ENCODE measurements around the gene CTBP2. TPM values are rescaled to one million over a fixed set of nuclear protein-coding genes. Genes with fewer than 3 reads are reported as not detected.
A peak's percentile ranks its signal among the peaks of the same experiment; 100 is the strongest.

The CTBP2 gene
- total RNA-seq, 1 experiment from 2014 or later, result 78.7 TPM

- TF ChIP-seq, protein P1, sequence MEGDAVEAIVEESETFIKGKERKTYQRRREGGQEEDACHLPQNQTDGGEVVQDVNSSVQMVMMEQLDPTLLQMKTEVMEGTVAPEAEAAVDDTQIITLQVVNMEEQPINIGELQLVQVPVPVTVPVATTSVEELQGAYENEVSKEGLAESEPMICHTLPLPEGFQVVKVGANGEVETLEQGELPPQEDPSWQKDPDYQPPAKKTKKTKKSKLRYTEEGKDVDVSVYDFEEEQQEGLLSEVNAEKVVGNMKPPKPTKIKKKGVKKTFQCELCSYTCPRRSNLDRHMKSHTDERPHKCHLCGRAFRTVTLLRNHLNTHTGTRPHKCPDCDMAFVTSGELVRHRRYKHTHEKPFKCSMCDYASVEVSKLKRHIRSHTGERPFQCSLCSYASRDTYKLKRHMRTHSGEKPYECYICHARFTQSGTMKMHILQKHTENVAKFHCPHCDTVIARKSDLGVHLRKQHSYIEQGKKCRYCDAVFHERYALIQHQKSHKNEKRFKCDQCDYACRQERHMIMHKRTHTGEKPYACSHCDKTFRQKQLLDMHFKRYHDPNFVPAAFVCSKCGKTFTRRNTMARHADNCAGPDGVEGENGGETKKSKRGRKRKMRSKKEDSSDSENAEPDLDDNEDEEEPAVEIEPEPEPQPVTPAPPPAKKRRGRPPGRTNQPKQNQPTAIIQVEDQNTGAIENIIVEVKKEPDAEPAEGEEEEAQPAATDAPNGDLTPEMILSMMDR (IDR thresholded peaks at IDR 0.05; ENCODE audit: unreplicated experiment), result no peak
- H3K27me3 Mint-ChIP-seq (ENCODE audit: unreplicated experiment), result no peaks in the 10 kb centered on the region
- H3K9me3 Mint-ChIP-seq (ENCODE audit: low read depth, unreplicated experiment), result no peaks in the 10 kb centered on the region
- intact Hi-C loops (cut with micrococcal nuclease; ENCODE audit: unreplicated experiment), result loop anchor here (5.0 kb wide), 1 partner anchor 92 kb away; no protein-coding TSS in a partner anchor
- BruUV-seq (replicated peaks), result no TSS peak
- peak overlapping the region; percentile 97 for H3K27ac Mint-ChIP-seq (ENCODE audit: unreplicated experiment)
- DNase-seq, result peak; percentile 53
- CTCF ChIA-PET, result interaction anchor here (1.3 kb wide), 1 partner anchor 17 kb away, joined by 6 read pairs; no protein-coding TSS in a partner anchor
- peaks cover 40% of the 10 kb centered on the region for H3K4me1 Mint-ChIP-seq (ENCODE audit: low read depth, unreplicated experiment)
- peaks cover 52% of the 10 kb centered on the region for H3K36me3 Mint-ChIP-seq (ENCODE audit: insufficient read depth, unreplicated experiment)
- H3K4me3 Mint-ChIP-seq (ENCODE audit: low read depth, unreplicated experiment), result peak overlapping the region; percentile 64
Measured at GRCh38 chr10:125064681-125065492, 95.5 kb downstream of the CTBP2 start.

DNA sequence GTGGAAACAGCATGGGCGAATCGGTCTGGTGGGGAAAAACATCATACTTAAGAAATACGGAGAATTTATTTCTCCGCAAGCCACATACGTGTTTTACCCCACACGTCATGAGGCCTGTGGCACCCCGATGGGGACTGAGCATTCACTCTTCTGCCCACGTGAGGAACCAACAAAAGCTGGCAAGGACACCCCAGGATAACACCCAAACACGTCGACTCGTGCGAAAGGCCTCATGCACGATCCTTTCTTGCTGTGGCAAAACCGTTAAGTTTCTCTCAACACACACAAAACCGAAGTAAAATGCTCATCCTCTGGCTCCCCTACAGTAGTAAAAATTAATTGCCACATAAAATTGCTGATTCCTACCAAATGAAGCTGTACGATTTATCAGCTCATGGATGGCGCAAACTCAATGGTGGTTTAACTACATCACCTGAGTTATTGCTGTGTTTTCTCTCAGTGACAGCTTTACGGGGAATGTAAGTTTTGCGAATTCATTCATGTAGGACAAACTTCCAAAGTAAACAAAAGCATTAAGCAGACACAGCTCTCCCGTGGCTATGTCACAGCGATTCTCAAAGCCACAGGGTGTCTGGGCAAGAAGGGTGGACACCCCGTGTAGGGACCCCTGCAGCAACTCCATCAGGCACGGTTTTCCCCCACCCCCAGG is 97.0 kb downstream of the CTBP2 start:
- TF ChIP-seq, protein P1 (IDR thresholded peaks at IDR 0.05; ENCODE audit: unreplicated experiment), result no peak
- peaks cover 35% of the 10 kb centered on the region for H3K4me1 Mint-ChIP-seq (ENCODE audit: low read depth, unreplicated experiment)
- peaks cover 49% of the 10 kb centered on the region for H3K36me3 Mint-ChIP-seq (ENCODE audit: insufficient read depth, unreplicated experiment)
- no peaks in the 10 kb centered on the region for H3K27me3 Mint-ChIP-seq (ENCODE audit: unreplicated experiment)
- no peak for DNase-seq
- no peak overlapping the region for H3K4me3 Mint-ChIP-seq (ENCODE audit: low read depth, unreplicated experiment)
- H3K27ac Mint-ChIP-seq (ENCODE audit: unreplicated experiment), result no peak overlapping the region
- CTCF ChIA-PET, result interaction anchor here (0.6 to 3.0 kb wide), 2 partner anchors 15 to 285 kb away, joined by 3 to 14 read pairs; no protein-coding TSS in a partner anchor
- intact Hi-C loops (cut with micrococcal nuclease; ENCODE audit: unreplicated experiment), result loop anchor here (5.0 kb wide), 1 partner anchor 94 kb away; no protein-coding TSS in a partner anchor
- BruUV-seq (replicated peaks), result no TSS peak
- no peaks in the 10 kb centered on the region for H3K9me3 Mint-ChIP-seq (ENCODE audit: low read depth, unreplicated experiment)

- H3K4me1 Mint-ChIP-seq (ENCODE audit: low read depth, unreplicated experiment), result peaks cover 30% of the 10 kb centered on the region
- no peaks in the 10 kb centered on the region for H3K27me3 Mint-ChIP-seq (ENCODE audit: unreplicated experiment)
- no peak for DNase-seq
- H3K36me3 Mint-ChIP-seq (ENCODE audit: insufficient read depth, unreplicated experiment), result peaks cover 48% of the 10 kb centered on the region
- TF ChIP-seq, protein P1 (IDR thresholded peaks at IDR 0.05; ENCODE audit: unreplicated experiment), result no peak
- BruUV-seq (replicated peaks), result no TSS peak
- CTCF ChIA-PET, result interaction anchor here (3.0 kb wide), 1 partner anchor 15 kb away, joined by 14 read pairs; no protein-coding TSS in a partner anchor
- no peak overlapping the region for H3K4me3 Mint-ChIP-seq (ENCODE audit: low read depth, unreplicated experiment)
- H3K9me3 Mint-ChIP-seq (ENCODE audit: low read depth, unreplicated experiment), result no peaks in the 10 kb centered on the region
- intact Hi-C loops (cut with micrococcal nuclease; ENCODE audit: unreplicated experiment), result loop anchor here (5.0 kb wide), 1 partner anchor 94 kb away; no protein-coding TSS in a partner anchor
- H3K27ac Mint-ChIP-seq (ENCODE audit: unreplicated experiment), result no peak overlapping the region
Measured at GRCh38 chr10:125062914-125063230, 97.5 kb downstream of the CTBP2 start.

DNA sequence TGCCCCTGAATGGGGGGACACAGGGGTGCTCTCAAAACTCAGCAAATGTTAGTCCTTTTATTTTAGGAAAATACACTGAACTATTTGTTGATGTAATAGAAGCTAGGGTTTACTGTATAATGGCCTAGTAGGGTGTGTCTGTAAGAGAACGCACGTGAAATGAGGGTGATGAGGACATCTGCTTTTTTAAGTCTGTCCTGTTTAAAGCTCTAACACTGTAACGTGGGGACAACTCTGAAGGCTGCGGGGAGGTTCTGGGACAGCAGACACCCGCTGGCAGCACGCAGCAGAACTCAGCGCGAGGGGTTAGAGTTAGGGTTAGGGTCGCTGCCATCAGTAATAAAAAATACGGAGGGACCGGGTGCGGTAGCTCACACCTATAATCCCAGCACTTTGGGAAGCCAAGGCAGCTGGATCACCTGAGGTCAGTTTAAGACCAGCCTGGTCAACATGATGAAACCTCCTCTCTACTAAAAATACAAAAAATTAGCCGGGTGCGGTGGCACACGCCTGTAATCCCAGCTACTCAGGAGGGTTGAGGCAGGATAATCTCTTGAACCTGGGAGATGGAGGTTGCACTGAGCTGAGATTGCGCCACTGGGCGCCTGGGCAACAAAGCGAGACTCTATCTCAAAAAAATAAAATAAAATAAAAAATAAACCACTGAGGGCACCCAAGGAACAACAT is 98.0 kb downstream of the CTBP2 start:
- no peaks in the 10 kb centered on the region for H3K27me3 Mint-ChIP-seq (ENCODE audit: unreplicated experiment)
- no TSS peak for BruUV-seq (replicated peaks)
- H3K9me3 Mint-ChIP-seq (ENCODE audit: low read depth, unreplicated experiment), result no peaks in the 10 kb centered on the region
- DNase-seq, result no peak
- H3K36me3 Mint-ChIP-seq (ENCODE audit: insufficient read depth, unreplicated experiment), result peaks cover 50% of the 10 kb centered on the region
- H3K4me1 Mint-ChIP-seq (ENCODE audit: low read depth, unreplicated experiment), result peaks cover 30% of the 10 kb centered on the region
- H3K4me3 Mint-ChIP-seq (ENCODE audit: low read depth, unreplicated experiment), result no peak overlapping the region
- H3K27ac Mint-ChIP-seq (ENCODE audit: unreplicated experiment), result no peak overlapping the region
- TF ChIP-seq, protein P1 (IDR thresholded peaks at IDR 0.05; ENCODE audit: unreplicated experiment), result no peak
- CTCF ChIA-PET, result interaction anchor here (3.0 kb wide), 1 partner anchor 14 kb away, joined by 14 read pairs; no protein-coding TSS in a partner anchor
- intact Hi-C loops (cut with micrococcal nuclease; ENCODE audit: unreplicated experiment), result loop anchor here (5.0 kb wide), 1 partner anchor 95 kb away; no protein-coding TSS in a partner anchor

Data from Calu3 (cell line).